GM19395 (cell line): ENCODE results near the gene CTSA.

Experiments
- ATAC-seq: cut with Tn5 transposase; IDR thresholded peaks from one replicate; pipeline ENCODE4 v1.9.1; 2021; ENCODE audit warnings: mild to moderate bottlenecking, moderate library complexity; ENCODE audit not compliant: unreplicated experiment

Gene CTSA

DNA sequence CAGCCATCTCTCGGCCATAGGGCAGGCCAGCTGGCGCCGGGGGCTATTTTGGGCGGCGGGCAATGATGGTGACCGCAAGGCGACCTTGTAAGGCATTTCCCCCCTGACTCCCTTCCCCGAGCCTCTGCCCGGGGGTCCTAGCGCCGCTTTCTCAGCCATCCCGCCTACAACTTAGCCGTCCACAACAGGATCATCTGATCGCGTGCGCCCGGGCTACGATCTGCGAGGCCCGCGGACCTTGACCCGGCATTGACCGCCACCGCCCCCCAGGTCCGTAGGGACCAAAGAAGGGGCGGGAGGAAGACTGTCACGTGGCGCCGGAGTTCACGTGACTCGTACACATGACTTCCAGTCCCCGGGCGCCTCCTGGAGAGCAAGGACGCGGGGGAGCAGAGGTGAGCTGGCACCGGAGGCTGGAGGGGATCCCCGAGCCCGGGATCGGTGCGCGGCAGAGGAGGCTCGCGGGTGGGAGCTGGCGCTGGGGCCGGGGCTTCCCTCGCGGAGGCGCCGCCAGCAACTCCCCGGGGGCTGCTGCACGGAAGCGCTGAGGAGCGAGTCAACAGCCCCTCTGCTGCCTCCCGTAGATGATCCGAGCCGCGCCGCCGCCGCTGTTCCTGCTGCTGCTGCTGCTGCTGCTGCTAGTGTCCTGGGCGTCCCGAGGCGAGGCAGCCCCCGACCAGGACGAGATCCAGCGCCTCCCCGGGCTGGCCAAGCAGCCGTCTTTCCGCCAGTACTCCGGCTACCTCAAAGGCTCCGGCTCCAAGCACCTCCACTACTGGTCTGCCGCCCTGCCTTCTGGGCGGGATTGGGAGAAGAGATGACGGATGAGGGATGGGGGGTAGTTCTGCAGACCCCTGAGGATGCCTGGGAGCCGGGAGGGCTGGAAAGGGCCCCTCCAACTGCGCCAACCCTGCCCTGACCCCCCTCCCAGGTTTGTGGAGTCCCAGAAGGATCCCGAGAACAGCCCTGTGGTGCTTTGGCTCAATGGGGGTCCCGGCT, at the start of gene CTSA, which contains the start of gene NEURL2:
Gene CTSA, plus strand, starts transcription at position 351 of the 999 bp plus-strand sequence. Its CDS starts 234 bp downstream, at position 585.
Gene NEURL2, minus strand, starts transcription at position 224 of the 999 bp plus-strand sequence. Its CDS starts 217 bp downstream, at position 7.
- peak; percentile 86 for ATAC-seq

DNA sequence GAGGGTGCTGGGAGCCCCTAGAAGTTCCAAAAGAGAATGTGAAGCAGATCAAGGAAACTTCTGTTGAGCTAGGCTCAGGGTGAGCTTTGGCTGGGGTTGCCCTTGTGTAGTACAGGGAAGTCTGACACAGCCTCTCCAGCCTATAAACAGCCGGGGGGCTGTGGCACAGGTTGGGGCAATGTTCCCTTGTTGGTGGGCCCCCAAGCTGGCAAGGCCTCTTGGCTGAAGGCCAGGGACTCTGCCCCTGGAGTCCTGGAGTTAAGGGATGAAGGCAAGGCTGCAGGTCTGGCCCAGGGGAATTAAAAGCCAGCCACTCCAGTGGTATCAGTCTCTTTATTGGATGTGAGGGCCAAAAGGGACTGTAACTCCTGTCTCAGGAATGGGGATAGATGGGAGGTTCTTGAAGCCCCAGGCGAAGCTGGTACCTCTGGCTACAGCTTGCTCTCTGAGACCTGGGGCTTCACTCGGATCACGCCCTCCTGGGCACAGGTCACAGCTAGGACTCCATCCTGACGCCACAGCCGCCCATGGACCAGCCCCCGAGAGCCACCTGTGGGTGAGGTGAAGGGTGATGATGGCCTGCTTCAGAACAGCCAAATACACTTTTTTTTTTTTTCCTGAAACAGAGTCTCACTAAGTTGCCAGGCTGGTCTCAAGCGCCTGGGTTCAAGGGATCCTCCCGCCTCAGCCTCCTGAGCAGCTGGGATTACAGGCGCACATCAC, 49.6 kb upstream of the CTSA start:
- ATAC-seq, result no peak

DNA sequence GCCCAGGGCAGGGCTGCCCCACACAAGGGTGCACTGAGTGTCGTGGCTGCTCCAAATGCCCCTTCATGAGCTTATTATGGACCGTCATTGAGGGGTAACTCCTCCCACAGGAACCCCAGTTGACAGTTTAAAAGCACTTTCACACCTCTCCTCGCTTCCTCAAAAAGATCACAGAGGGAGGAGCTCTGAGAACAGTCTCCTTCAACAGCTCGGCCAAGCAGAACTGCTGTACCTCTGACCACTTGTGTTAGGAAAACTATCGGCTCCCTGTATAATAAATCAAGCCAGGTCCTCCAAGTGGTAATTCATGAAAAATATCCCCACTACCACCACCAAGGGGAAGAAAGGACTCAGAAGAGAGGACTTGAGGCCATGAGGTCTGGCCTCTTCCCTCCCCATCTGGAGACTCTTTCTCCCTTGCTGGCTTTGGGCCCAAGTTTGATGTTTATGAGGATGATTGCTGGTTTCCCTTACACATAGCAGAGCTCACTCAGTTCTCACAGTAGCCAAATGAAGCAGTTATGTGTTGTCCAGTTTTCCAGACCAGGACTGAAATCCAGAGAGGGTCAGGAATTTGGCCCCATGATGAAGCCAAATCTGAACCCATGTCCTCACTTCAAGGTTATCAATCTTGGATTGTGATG, 48.8 kb upstream of the CTSA start:
- ATAC-seq, result peak; percentile 66

DNA sequence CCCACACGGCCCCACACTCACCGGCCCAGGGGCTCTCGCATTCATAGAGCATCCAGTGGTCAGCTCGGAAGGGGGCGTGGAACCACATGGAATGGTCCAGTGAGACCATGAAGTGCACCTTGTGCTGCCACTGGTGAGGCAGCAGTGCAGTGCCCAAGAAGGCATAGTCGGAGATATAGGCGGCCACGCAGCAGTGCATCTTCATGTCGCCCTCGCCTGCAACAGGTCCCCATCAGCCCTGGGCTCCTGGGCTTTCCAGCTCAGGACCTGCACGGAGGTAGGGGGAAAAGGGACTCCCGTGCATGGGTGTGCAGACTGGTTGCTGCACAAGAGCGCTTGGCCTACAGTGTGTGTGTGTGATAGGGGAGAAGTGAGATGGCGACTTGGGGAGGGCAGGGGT, 47.6 kb upstream of the CTSA start:
- no peak for ATAC-seq

DNA sequence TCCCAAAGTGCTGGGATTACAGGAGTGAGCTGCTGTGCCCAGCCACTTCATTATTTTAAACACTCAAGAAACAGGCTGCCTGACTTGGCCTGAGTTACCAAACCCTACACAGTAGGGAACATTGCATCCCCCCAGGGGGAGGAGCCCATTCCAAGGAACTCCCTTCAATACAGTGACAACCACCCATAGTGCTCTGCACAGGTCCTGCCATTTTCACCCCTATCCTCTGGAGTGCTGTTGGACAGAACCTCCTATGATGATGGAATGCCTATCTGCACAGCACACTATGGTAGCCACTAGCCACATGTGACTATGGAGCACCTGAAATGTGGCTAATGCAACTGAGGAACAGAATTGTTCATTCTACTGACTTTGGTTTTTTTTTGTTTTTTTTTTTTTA, 45.7 kb upstream of the CTSA start:
- ATAC-seq, result no peak

DNA sequence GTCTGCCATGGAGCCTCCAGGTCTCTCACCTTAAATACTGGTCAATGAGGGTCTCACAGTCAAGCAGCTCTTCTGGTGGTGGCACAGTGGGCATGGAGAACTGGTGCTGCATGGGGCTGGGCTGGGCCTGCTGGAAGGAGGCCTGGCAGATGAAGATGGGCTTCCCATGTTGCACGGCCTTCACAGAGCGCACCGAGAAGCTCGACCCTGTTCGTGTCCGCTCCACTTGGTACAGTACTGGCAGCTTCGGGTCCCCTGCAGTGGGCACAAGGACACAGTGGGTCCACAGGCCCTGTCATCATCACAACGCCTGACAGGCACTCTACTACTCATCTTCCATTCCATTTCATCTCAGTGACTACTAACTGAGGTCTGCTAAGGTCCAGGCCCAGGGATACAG, 42.7 kb upstream of the CTSA start:
- no peak for ATAC-seq

DNA sequence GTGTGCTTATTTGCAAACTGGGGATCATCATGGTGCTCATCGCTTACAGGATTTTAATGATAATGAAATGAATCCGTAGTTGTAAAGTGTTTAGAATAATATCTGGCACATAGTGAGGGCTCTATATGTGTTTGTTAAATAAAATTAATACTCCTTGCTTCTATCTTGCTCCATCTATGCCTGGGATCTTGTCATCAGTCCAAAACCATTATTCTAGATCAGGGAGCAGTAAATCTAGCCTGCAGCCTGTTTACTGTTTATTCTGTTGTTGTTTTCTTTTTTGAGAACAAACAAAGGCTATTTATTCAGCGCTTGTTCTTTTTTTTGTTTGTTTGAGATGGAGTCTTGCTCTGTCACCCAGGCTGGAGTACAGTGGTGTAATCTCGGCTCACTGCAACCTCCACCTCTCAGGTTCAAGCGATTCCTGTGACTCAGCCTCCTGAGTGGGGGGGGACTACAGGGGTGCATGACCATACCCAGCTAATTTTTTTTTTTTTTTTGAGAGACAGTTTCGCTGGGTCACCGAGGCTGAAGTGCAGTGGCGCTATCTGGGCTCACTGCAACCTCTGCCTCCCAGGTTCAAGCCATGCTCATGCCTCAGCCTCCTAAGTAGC, 42.1 kb upstream of the CTSA start:
- ATAC-seq, result no peak

DNA sequence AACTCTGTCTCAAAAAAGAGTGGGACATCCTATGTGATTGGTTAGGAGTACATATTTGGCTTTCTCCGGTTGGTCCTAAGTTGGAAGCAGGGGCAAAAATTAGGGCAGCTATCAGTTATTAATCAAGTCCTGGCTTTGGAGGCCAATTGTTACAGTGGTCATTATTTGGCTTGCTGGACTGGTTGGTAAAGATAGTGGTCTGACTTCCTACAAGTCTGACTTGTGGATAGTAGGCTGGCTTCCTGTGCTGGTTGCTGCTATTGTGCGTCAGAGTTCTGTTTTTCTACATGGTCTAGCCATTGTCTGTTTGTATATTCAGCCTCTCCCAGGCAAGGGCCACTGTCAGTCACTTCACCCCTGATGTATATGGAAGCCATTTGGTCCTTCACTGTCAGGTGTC, 40.9 kb upstream of the CTSA start:
- no peak for ATAC-seq

DNA sequence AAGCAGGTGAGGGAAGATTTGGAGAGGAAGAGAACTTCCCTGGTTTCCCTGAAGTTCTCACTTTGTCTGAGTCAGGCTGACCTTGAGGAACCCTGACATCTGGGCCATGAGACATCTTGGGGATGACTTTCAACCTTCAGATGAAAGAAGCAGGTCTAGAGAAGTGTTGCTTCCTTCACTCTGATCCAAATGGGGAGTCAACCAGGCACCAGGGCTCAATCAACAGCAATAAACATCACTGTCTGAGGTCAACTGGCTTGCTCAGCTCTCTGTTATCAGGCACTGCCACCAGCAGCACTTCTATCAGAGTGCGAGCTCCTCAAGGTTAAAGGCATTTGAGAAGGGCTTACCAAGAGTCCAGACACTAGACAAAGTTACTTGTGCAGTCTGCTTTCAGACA, 40.2 kb upstream of the CTSA start:
- no peak for ATAC-seq

DNA sequence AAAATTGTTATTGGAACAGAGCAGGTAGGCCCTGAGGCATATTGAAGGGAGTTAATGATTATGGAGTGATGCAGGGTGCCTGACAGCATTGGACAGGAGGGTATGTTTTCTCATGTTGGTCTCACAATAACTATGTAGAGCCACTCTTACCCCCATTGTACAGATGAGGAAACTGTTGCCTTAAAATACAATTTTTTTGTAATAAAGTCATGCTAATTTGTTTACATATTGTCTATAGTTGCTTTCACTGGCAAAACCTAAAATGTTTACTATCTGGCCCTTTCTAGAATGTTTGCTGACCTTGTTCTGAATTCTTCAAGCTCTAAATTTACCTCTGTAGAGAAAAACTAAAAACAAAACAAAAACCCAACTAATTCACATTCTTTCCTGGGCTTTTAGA, 39.6 kb upstream of the CTSA start:
- no peak for ATAC-seq

DNA sequence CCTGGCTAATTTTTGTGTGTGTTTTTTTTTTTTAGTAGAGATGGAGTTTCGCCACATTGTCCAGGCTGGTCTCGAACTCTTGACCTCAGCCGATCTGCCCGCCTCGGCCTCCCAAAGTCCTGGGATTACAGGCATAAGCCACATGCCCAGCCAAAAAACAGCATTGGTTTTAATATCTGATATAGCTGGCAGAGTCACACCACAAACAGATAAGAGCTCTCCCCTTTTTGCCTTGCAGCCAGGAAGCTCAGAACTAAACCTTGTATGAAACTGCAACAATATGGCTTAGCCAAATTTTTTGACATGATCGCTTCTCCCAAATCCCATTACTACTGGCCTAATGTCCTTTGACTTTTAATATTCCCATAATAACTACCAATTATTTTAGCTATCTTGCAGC, 38.8 kb upstream of the CTSA start:
- no peak for ATAC-seq

DNA sequence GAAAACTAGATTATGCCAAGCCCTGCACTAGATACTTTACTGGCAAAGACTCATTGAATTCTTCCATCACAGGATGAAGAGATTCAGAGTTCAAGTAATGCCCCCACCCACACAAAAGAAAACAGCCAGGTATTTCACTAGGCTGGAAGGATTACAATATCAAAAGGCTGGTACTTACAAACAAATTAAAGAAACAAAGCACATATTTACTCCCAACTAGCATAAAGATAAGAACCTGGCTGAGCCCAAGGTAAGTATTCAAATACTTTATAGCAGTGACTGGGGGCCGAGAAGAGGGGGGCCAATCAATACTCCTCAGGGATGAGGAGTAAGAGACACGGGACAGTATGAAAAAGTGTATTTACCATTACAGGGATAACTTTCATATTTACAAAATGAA, 37.7 kb upstream of the CTSA start:
- ATAC-seq, result no peak

DNA sequence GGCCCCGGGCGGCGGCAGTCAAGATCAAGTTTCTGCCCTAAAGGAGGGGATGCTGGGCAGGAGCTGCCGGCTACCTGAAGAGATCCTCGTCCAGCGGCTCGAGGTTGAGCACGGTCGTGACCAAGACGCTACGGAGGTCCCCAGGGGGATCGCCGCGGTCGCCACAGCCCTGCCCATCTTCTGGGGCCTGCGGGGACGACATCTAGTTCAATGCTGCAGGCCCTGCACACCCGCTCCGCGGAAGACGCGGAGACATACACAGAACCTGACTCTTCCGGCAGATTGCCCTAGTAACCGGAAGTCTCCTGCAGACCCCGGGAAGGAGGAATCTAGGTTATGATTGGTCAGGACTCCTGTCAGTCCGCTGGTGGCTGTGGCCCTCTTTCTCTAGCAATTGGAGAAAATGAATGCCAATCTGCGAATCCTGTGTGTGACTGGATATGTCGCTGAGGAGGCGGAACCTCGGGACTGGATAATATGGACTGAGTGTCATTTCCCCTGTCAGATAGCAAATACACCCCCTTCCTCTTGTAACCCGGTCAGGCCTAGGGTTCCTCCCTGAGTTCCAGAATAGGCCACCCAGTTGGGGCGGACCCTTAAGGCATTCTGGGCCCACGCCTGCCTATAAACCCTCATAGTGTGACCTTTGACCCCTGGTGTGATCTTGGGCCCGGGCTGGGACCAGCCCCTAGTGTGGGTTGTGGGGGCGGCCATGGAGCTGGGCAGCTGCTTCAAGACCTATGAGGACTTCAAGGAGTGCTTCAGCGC, 33.8 kb upstream of the CTSA start, which contains the start of the genes ACOT8 and ZSWIM3:
Gene ACOT8, minus strand, starts transcription at position 279 of the 768 bp plus-strand sequence. Its CDS starts 77 bp downstream, at position 202.
Gene ZSWIM3, plus strand, starts transcription at position 501 of the 768 bp plus-strand sequence. Its CDS starts 212 bp downstream, at position 713.
- ATAC-seq, result peak; percentile 93

DNA sequence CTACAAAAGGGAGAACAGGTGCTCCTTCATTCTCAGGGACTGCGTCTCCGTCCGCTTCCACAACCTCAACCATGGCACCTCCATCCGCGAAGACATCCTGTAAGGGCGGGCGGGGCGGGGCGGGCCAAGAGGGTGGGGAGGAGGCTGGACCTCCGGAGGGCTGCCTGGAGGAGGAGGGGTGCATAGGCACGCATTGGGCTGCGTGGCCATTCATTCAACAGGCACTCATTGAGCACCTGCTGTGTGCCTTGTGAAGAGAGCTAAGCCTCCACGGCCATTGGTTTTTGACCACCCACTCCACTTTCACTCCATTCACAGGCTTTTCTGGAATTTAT, 33.3 kb upstream of the CTSA start:
- peak; percentile 23 for ATAC-seq

DNA sequence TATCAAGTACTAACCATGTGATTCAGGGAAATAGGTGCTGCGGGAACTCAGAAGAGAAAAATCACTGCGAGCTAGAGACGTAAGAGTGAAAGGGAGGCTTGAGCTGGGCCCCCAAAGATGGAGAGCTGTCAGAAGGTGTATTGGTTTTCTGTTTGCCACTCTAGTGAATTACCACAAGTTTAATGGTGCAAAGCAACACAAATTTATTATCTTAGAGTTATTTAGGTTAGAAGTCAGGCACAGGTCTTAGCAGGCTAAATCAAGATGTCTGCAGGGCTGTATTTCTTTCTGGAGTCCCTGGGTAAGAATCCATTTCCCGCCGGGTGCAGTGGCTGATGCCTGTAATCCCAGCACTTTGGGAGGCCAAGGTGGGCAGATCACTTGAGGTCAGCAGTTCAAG, 31.2 kb upstream of the CTSA start:
- ATAC-seq, result no peak

DNA sequence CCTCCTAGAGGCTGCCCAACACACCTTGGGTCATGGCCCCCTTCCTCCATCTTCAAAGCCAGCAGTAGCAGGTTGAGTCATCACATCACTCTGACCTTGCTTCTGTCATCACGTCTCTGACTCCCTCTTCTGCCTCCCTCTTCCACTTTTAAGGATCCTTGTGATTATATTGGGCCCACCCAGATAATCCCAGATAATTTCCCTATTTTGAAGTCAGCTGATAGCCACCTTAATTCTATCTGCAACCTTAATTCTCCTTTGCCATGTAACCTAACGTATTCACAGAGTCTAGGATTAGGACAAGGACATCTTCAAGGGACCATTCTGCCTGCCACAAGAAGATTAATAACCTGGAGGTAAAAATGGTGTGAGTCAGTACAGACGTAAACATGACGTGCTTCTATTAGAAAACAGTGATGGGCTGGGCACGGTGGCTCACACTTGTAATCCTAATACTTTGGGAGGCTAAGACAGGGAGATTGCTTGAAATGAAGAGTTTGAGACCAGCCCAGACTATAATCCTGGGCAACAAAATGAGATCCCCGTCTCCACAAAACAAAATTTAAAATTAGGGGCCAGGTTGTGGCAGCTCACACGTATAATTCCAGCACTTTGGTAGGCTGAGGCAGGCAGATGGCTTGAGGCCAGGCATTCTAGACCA, 30.4 kb upstream of the CTSA start:
- ATAC-seq, result no peak

DNA sequence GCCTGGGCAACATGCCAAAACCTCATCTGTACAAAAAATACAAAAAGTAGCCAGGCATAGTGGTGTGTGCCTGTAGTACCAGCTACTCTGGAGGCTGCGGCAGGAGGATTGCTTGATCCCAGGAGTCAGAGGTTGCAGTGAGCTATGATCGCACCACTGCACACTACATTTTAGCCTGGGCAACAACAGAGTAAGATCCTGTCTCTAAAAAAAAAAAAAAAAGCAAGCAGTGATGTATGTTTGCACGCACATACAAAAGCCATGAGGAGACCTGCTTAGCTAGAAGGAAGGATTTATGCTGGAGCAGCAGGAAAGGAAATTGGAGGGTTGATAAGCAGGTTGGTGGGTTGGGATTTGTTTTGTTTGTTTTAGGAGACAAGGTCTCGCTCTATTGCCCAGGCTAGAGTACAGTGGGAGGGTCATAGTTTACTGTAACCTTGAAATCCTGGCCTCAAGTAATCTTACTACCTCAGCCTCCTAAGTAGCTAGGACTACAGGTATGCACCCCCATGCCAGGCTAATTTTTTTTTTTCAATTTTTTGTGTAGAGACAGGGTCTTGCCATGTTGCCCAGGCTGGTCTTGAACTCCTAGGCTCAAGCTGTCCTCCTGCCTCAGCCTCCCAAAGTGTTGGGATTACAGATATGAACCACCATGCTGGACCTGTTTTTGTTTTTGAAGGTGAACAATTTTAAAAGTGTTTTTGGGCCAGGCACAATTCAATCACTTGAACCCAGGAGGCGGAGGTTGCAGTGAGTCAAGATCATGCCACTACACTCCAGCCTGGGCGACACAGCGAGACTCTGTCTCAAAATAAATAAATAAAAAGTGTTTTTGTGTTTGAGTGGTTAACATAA, 29.7 kb upstream of the CTSA start:
- no peak for ATAC-seq
